Cardiac fibroblast (primary cell): Measurements from ENCODE around the gene CLEC2B.
A peak's percentile ranks its signal among the peaks of the same experiment; 100 is the strongest.
"Not testable (repeated sequence)": the region's sequence is repeated elsewhere in the genome, so short reads cannot be mapped to it uniquely, and the experiment has no call there.

Experiments used
- DNase-seq, 2 donors: peaks; one replicate each; pipeline versions ENCODE4 v3.0.0 to v3.0.0-alpha.2; 2010; ENCODE audit warnings: low read depth in 2 of 2
- H3K4me3 ChIP-seq, 2 donors: replicated peaks in 1 of 2; 1 replicate in 1 of 2; 2 replicates in 1 of 2; pipeline ENCODE4 v1.5.1; 2011; ENCODE audit warnings: low read depth in 2 of 2, low read length in 2 of 2, mild to moderate bottlenecking in 2 of 2, moderate library complexity in 1 of 2
- TF ChIP-seq, protein P1 (sequence below): IDR thresholded peaks from one replicate; pipeline ENCODE4 v1.5.1; 2011; ENCODE audit warnings: low read depth, mild to moderate bottlenecking, low read length, inconsistent platforms

The CLEC2B gene

DNA sequence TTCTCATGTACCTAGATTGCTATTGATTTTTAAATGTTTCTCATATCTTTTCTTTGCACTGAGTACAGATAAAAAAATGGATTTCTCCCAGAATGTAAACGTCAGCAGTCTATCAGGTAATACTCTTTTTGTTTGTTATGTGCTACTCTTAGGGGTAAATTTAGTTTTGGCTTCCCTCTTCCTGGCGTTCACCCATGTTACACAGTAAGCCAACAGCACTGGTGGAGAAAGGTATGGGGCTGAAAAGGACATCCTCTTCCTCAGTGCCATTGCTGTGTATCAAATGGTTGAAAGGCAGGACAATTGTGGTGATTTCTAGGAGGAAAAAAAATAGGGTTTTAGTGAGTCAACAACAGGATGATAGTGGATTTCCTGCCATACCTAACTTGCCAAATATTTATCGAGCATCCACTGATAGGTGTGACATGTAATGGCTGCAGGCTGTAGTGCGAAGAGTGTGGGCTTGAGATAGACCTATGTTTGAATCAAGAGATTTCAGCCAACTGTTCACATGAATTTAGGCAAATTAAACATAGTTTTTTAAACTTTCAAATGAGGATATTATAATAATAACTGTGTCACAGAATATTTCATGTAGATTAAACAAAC lies 19.6 kb upstream of the CLEC2B start:
- TF ChIP-seq, protein P1, sequence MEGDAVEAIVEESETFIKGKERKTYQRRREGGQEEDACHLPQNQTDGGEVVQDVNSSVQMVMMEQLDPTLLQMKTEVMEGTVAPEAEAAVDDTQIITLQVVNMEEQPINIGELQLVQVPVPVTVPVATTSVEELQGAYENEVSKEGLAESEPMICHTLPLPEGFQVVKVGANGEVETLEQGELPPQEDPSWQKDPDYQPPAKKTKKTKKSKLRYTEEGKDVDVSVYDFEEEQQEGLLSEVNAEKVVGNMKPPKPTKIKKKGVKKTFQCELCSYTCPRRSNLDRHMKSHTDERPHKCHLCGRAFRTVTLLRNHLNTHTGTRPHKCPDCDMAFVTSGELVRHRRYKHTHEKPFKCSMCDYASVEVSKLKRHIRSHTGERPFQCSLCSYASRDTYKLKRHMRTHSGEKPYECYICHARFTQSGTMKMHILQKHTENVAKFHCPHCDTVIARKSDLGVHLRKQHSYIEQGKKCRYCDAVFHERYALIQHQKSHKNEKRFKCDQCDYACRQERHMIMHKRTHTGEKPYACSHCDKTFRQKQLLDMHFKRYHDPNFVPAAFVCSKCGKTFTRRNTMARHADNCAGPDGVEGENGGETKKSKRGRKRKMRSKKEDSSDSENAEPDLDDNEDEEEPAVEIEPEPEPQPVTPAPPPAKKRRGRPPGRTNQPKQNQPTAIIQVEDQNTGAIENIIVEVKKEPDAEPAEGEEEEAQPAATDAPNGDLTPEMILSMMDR: no peak
- no peak for DNase-seq

DNA sequence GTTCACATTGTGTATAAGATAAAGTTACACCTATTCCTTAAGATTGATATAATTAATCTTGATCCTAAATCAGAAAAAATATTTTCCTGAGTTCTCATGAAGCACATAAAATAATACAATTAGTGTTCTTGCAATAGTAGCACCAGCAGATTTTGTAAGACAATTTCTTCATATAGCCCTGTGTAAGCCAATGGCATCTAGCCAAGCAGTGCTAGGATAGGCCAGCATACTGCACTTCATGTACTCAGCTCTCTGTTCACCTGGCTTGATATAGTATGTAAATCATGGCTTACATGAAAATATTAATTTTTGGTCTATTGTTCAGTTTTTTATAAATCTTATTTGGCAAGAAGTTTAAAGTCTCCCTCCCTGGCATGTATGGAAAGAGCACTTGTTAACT lies 14.0 kb upstream of the CLEC2B start:
- no peak overlapping the region for H3K4me3 ChIP-seq
- peak; percentile 16 to 19 for DNase-seq
- TF ChIP-seq, protein P1: no peak

More for the DNA sequence above, 19.6 kb upstream of the CLEC2B start:
- H3K4me3 ChIP-seq: no peak overlapping the region

DNA sequence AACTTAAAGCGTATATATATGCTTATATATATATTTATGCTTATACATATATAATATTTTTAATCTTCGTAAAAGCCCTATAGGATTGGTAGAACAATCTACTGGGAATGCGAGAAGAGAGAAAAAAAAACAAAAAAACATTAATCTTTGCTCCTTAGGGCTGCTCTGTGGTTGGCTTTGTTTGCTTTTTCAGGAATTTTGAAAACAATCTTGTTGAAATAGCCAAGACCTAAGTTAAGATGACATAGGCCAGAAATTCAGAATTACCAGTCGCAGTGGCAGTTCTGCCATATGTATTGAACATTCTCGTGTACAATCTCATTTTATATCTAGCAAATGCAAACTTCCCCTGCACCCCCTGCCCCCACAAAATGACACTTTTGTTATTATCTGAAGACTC lies 12.8 kb upstream of the CLEC2B start:
- no peak overlapping the region for H3K4me3 ChIP-seq
- no peak for DNase-seq
- TF ChIP-seq, protein P1: no peak

GRCh38 chr12:9881246-9881645 lies 12.1 kb upstream of the CLEC2B start, which contains the start of gene KLRF2:
KLRF2 (plus strand) TSS chr12:9881489; CDS start chr12:9881596, 107 bp downstream.
- no peak within 1 kb of the TSS for H3K4me3 ChIP-seq

DNA sequence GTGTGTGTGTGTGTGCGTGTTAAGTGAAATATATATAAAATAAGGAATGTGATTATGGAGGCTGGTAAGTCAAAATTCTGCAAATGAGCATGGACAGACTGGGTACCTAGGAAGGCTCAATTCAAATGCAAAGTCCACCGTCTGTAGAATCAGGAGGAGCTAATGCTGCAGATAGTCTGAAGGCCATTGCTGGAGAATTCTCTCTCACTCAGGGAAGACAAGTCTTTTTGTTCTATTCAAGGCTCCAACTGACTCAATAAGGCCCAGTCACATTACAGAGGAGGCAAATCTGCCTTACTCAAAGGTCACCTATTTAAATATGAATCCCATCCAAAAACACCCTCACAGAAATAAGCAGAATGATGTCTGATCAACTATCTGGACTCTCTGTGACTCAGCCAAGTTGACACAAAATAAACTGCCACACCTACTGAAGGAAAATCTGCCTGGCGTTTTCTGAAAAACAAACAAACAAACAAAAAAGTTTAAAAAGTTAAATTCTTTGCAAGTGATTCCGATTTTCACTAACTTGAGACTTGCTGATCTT lies 11.5 kb upstream of the CLEC2B start:
- TF ChIP-seq, protein P1: no peak
- no peak for DNase-seq
- H3K4me3 ChIP-seq: no peak overlapping the region

More at GRCh38 chr12:9881246-9881645, 12.1 kb upstream of the CLEC2B start, which contains the start of gene KLRF2:
- TF ChIP-seq, protein P1: no peak
- DNase-seq: no peak

DNA sequence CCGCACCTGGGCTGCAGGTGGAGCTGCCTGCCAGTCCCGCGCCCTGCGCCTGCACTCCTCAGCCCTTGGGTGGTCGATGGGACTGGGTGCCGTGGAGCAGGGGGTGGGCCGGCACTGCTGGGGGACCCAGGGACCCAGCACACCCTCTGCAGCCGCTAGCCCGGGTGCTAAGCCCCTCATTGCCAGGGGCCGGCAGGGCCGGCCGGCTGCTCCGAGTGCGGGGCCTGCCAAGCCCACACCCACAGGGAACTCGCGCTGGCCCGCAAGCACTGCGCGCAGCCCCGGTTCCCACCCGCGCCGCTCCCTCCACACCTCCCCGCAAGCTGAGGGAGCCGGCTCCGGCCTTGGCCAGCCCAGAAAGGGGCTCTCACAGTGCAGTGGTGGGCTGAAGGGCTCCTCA lies 7.0 kb upstream of the CLEC2B start:
- not testable (repeated sequence) for DNase-seq, H3K4me3 ChIP-seq

- TF ChIP-seq, protein P1: no peak
- H3K4me3 ChIP-seq: no peak overlapping the region
- no peak for DNase-seq
These were observed 3.6 kb upstream of the CLEC2B start for GRCh38 chr12:9872742-9873141.
